NCI-H187 (cell line): Measurements from ENCODE around the gene TIMM44.
A peak's percentile ranks its signal among the peaks of the same experiment; 100 is the strongest.

Experiments used
- DNase-seq, 2 experiments: peaks; one replicate each; lab custom pipeline; 2025; lab: John Stamatoyannopoulos, UW

The TIMM44 gene

GRCh38 chr19:7914099-7914498 is 29.4 kb downstream of the TIMM44 start:
- no peak for DNase-seq

GRCh38 chr19:7913652-7914051 is 29.8 kb downstream of the TIMM44 start:
- DNase-seq = no peak

- no peak for DNase-seq
Observed at GRCh38 chr19:7912697-7913564, 30.5 kb downstream of the TIMM44 start.

- DNase-seq = no peak
Observed at GRCh38 chr19:7912144-7912696, 31.2 kb downstream of the TIMM44 start.

GRCh38 chr19:7911508-7912143 is 31.8 kb downstream of the TIMM44 start:
- DNase-seq = no peak

GRCh38 chr19:7910321-7911161 is 32.9 kb downstream of the TIMM44 start:
- DNase-seq = no peak

- no peak for DNase-seq
Observed at GRCh38 chr19:7909471-7910067, 33.9 kb downstream of the TIMM44 start.

GRCh38 chr19:7908742-7909461 is 34.6 kb downstream of the TIMM44 start:
- DNase-seq = no peak

- DNase-seq = no peak
Observed at GRCh38 chr19:7908078-7908699, 35.3 kb downstream of the TIMM44 start.

GRCh38 chr19:7907544-7907943 is 35.9 kb downstream of the TIMM44 start:
- no peak for DNase-seq

- DNase-seq = no peak
Observed at GRCh38 chr19:7907122-7907521, 36.3 kb downstream of the TIMM44 start.

GRCh38 chr19:7905859-7906258 is 37.6 kb downstream of the TIMM44 start:
- DNase-seq = no peak

GRCh38 chr19:7905268-7905667 is 38.2 kb downstream of the TIMM44 start:
- no peak for DNase-seq

- no peak for DNase-seq
Observed at GRCh38 chr19:7904074-7905020, 39.1 kb downstream of the TIMM44 start.

GRCh38 chr19:7903244-7904073 is 40.0 kb downstream of the TIMM44 start, which contains the start of gene MAP2K7:
MAP2K7 (plus strand) TSS chr19:7903877; CDS start chr19:7903945, 68 bp downstream.
- peak; percentile 94 to 95 for DNase-seq

- no peak for DNase-seq
Observed at GRCh38 chr19:7902796-7903243, 40.6 kb downstream of the TIMM44 start.

GRCh38 chr19:7901337-7901736 is 42.1 kb downstream of the TIMM44 start:
- no peak for DNase-seq

- DNase-seq = no peak
Observed at GRCh38 chr19:7900931-7901330, 42.5 kb downstream of the TIMM44 start.
